HG03520 (cell line): ENCODE measurements around the gene CENPU.
A peak's percentile ranks its signal among the peaks of the same experiment; 100 is the strongest.
"Not testable (repeated sequence)": the region's sequence is repeated elsewhere in the genome, so short reads cannot be mapped to it uniquely, and the experiment has no call there.

ENCODE experiments used
- ATAC-seq: cut with Tn5 transposase; IDR thresholded peaks from one replicate; pipeline ENCODE4 v1.9.1; 2021; ENCODE audit warnings: mild to moderate bottlenecking, moderate library complexity; ENCODE audit not compliant: unreplicated experiment

The CENPU gene

GRCh38 chr4:184668511-184669114, 65.3 kb downstream of the CENPU start:
- ATAC-seq, result no peak

- no peak for ATAC-seq
These were observed 65.8 kb downstream of the CENPU start for GRCh38 chr4:184668096-184668495.

GRCh38 chr4:184666670-184667069, 67.2 kb downstream of the CENPU start:
- ATAC-seq, result no peak

GRCh38 chr4:184664445-184665210, 69.3 kb downstream of the CENPU start:
- no peak for ATAC-seq

GRCh38 chr4:184662236-184662635, 71.7 kb downstream of the CENPU start:
- no peak for ATAC-seq

GRCh38 chr4:184660978-184661377, 72.9 kb downstream of the CENPU start:
- ATAC-seq, result no peak

GRCh38 chr4:184657820-184658219, 76.1 kb downstream of the CENPU start:
- ATAC-seq, result not testable (repeated sequence)

GRCh38 chr4:184657144-184657543, 76.8 kb downstream of the CENPU start:
- ATAC-seq, result no peak

GRCh38 chr4:184655889-184656869, 77.7 kb downstream of the CENPU start:
- no peak for ATAC-seq

- no peak for ATAC-seq
These were observed 80.2 kb downstream of the CENPU start for GRCh38 chr4:184653650-184654049.

GRCh38 chr4:184652681-184653080, 81.2 kb downstream of the CENPU start:
- ATAC-seq, result not testable (repeated sequence)

- ATAC-seq, result no peak
These were observed 82.0 kb downstream of the CENPU start for GRCh38 chr4:184651899-184652298.

GRCh38 chr4:184649971-184650855, 83.7 kb downstream of the CENPU start:
- peak; percentile 5 for ATAC-seq

GRCh38 chr4:184649026-184649970, 84.6 kb downstream of the CENPU start, which contains the start of the genes CASP3 and PRIMPOL:
Gene CASP3, minus strand, starts transcription at chr4:184649447. Its CDS starts 10,994 bp downstream, at chr4:184638453.
Gene PRIMPOL, plus strand, starts transcription at chr4:184649738. Its CDS starts 7,403 bp downstream, at chr4:184657141.
- ATAC-seq, result peak; percentile 85

GRCh38 chr4:184648313-184649025, 85.4 kb downstream of the CENPU start:
- ATAC-seq, result peak; percentile 5

- no peak for ATAC-seq
These were observed 85.9 kb downstream of the CENPU start for GRCh38 chr4:184648054-184648312.

GRCh38 chr4:184647266-184648053, 86.4 kb downstream of the CENPU start:
- ATAC-seq, result no peak
